IMR-90 (cell line): Measurements from ENCODE around the gene PTH2.
"Not testable (repeated sequence)": the region's sequence is repeated elsewhere in the genome, so short reads cannot be mapped to it uniquely, and the experiment has no call there.

Experiments used
- BHLHE40 ChIP-seq: fragments of 150-350 bp; IDR thresholded peaks from 2 replicates; pipeline ENCODE4 v1.6.1; 2016; ENCODE audit warnings: mild to moderate bottlenecking, low read depth, low read length
- CEBPB ChIP-seq: IDR thresholded peaks from 2 replicates; pipeline ENCODE4 v1.6.1; 2012; ENCODE audit warnings: low read depth, low read length, improper control_type of control experiment
- CTCF ChIP-seq: conservative IDR thresholded peaks from 2 replicates; pipeline ENCODE4 v1.5.1; 2012; ENCODE audit warnings: mild to moderate bottlenecking, low read depth, low read length, improper control_type of control experiment
- FOS ChIP-seq: fragments of 150-350 bp; IDR thresholded peaks from 2 replicates; pipeline ENCODE4 v1.6.1; 2016; ENCODE audit warnings: low read depth, low read length
- MXI1 ChIP-seq: IDR thresholded peaks from 2 replicates; pipeline ENCODE4 v1.6.1; 2012; ENCODE audit warnings: low read depth, mild to moderate bottlenecking, low read length, moderate library complexity, borderline replicate concordance
- POLR2A ChIP-seq: IDR thresholded peaks from 2 replicates; pipeline ENCODE4 v1.6.1; 2012; ENCODE audit warnings: mild to moderate bottlenecking, low read depth, low read length
- RCOR1 ChIP-seq: IDR thresholded peaks from 2 replicates; pipeline ENCODE4 v1.6.1; 2012; ENCODE audit warnings: mild to moderate bottlenecking, low read length, improper control_type of control experiment; ENCODE audit not compliant: insufficient replicate concordance
- SMC3 ChIP-seq: fragments of 150-350 bp; IDR thresholded peaks from 2 replicates; pipeline ENCODE4 v1.6.1; 2016; ENCODE audit warnings: low read depth, mild to moderate bottlenecking, antibody characterized with exemption, low read length, moderate library complexity
- USF2 ChIP-seq: fragments of 150-350 bp; IDR thresholded peaks from 2 replicates; pipeline ENCODE4 v1.6.1; 2017; ENCODE audit warnings: mild to moderate bottlenecking, antibody characterized with exemption, low read length, low read depth

GRCh38 chr19:49444100-49444700 is 21.0 kb upstream of the PTH2 start:
- not testable (repeated sequence) for TF ChIP-seq RCOR1, CTCF, FOS, POLR2A, MXI1, USF2, SMC3, CEBPB, BHLHE40
